NCI-H1092 treated with DMSO at 0.1 percent for 48 hours (cell line): ENCODE measurements around the gene OVOL3.
"Not testable (repeated sequence)": the region's sequence is repeated elsewhere in the genome, so short reads cannot be mapped to it uniquely, and the experiment has no call there.

ENCODE experiments used
- DNase-seq: peaks from one replicate; lab custom pipeline; 2025; lab: John Stamatoyannopoulos, UW

OVOL3 gene

DNA sequence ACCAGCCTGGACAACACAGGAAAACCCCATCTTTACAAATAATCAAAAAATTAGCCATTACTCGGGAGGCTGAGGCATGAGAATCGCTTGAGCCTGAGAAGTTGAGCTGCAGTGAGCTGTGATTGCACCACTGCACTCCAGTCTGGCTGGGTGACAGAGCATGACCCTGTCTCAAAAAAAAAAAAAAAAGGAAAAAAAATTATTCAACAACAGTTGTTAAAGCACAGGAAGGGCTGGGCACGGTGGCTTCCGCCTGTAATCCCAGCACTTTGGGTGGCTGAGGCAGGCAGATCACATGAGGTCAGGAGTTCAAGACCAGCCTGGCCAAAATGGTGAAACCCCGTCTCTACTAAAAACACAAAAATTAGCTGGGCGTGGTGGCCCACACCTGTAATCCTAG lies 20.3 kb downstream of the OVOL3 start:
- DNase-seq = not testable (repeated sequence)

GRCh38 chr19:36134867-36135266 lies 23.9 kb downstream of the OVOL3 start:
- DNase-seq = not testable (repeated sequence)

DNA sequence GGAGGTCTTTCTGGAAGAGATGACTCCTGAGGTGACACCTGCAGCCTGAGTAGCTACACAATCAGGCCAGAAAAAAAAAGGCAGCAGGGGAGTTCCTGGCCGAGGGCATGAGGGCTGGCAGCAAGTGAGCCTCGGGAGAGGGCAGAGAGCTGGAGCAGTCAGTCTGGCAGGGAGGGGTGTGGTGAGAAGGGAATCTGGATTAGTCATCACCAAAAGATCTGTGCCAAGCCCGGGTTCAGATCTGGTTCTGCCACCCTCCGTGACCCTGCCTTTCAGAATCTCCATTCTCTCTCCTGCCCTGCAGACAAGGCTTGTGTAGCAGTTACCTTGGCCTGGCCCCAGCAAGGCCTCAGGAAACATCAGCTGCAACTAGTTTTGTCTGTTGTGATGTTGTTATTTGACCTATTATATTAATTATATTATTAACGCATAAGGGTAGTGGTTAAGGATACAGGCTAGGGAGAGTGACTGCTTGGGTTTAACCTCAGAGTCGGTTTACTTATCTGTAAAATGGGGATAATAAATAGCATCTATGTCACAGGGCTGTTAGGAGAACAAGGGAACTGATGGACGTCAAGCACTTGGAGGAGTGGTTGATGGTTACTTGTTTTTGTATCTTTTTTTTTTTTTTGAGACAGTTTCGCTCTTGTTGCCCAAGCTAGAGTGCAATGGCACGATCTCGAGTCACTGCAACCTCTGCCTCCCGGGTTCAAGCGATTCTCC lies 26.2 kb downstream of the OVOL3 start:
- peak; percentile 42 for DNase-seq

GRCh38 chr19:36139120-36139472 lies 28.2 kb downstream of the OVOL3 start:
- no peak for DNase-seq

DNA sequence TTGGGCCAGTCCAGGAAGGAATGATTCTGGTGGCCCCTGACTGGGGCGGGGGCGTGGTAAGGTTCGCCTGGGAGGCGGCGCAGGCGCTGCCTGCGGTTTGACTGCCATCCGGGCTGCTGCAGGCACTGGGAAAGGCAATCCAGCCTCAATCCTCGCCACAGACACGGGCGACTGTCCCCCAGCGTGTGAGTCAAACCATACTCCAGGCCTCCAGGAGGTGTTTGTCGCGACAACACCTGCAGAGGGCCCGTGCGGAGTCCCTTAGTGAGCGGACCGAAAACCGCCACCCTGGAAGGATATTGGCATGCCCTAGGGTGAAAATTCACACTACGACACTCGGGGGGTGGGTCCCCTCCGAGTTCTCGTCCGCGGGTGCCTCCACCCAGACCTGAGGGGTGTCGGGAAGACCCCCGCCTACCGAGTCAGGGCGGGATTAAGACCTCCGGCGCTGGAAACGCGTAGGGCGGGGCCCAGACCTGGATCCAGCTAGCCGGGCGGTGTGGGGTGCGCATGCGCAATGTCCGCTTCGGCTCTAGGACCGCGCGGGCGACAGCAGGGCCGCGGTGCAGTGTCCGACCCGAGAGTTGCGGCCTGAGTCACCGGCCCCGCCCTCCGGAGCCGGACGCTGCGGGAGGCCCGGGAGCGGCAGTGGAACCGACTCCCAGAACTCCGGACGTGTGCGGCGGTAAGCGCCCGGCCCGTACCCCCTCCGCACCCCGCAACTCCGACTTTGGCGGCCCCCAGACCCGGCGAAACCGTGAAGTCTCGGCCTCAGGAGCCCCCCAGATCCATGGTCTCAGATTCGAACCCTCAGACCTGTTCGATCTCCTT lies 28.7 kb downstream of the OVOL3 start, which contains the start of gene CAPNS1:
TSS of gene CAPNS1 (plus strand) at position 594 of the 831 bp plus-strand sequence. CDS start 946 bp downstream, outside the sequence.
- DNase-seq = peak; percentile 86

DNA sequence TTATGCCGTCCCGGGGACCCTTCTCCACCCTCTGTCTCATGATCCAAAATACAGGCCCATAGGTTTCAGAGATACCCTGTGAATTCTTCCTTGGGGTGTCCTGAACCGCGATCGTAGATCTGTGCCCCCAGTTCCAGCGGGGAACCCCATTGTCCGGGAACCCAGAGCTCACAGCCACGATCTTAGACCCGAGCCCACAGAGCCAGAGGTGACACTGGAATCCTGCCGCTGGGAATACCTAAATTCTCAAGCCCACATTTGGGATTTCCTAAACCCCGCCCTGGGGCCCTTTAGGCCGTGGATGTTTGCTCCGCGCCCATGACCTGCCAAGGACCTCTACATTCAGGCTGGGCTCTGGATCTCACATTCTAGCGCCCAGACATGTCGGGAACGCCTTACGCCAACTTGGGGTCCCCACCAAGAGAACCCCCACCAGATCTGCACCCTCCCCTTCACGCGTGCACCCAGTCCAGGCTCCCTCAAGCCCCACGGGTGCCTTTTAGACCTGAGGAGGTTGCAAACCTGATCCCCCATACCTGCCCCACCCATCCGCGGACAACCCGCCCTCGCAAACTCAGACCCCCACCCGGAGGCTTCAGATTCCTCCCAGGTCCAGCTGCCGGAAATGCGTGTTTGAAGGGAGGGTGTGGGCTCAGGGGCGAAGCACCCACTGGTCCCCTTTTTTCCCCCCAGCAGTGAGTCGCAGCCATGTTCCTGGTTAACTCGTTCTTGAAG lies 29.5 kb downstream of the OVOL3 start:
- DNase-seq = peak; percentile 70

- peak; percentile 70 for DNase-seq
These were observed 30.3 kb downstream of the OVOL3 start for GRCh38 chr19:36141039-36141927.

- no peak for DNase-seq
These were observed 31.1 kb downstream of the OVOL3 start for GRCh38 chr19:36142046-36142445.

GRCh38 chr19:36142496-36142895 lies 31.6 kb downstream of the OVOL3 start:
- DNase-seq = no peak

GRCh38 chr19:36144624-36145023 lies 33.7 kb downstream of the OVOL3 start:
- DNase-seq = no peak

DNA sequence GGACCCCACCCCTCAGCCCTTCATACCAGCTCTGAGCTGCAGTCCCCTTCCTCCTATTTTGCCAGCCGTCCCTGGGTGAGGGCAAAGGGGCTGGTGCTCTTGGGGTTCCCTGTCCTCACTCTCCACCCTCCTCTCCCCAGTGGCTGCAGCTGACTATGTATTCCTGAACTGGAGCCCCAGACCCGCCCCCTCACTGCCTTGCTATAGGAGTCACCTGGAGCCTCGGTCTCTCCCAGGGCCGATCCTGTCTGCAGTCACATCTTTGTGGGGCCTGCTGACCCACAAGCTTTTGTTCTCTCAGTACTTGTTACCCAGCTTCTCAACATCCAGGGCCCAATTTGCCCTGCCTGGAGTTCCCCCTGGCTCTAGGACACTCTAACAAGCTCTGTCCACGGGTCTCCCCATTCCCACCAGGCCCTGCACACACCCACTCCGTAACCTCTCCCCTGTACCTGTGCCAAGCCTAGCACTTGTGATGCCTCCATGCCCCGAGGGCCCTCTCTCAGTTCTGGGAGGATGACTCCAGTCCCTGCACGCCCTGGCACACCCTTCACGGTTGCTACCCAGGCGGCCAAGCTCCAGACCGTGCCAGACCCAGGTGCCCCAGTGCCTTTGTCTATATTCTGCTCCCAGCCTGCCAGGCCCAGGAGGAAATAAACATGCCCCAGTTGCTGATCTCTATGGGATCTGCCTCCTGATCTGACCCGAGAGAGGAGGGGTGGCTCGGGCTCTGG lies 38.9 kb downstream of the OVOL3 start:
- DNase-seq = no peak

DNA sequence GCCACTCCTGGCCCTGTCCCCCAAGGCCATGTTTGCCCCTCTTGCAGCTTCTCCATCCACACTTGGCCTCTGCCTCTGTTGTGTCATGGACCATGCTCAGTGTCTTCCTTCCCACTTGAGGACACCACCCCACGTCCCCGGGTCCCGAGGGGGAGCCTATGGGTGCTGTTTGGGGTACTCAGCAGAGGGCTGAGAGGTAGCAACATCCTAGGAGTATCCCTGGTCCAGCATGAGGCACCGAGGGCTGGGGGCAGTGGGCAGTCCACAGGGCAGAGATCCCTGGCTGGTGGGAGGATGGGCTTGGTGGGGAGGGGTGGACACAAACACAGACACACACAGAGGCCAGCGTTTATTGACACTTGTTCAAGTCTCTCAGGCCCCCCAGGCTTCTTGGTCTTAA lies 39.6 kb downstream of the OVOL3 start:
- no peak for DNase-seq

- no peak for DNase-seq
These were observed 40.4 kb downstream of the OVOL3 start for GRCh38 chr19:36151144-36152018.

- no peak for DNase-seq
These were observed 41.0 kb downstream of the OVOL3 start for GRCh38 chr19:36152019-36152351.

GRCh38 chr19:36152352-36153091 lies 41.6 kb downstream of the OVOL3 start, which contains the start of gene COX7A1:
TSS of gene COX7A1 (minus strand) at chr19:36152447. CDS start at chr19:36152407, 40 bp downstream.
- DNase-seq = no peak

- DNase-seq = no peak
These were observed 42.2 kb downstream of the OVOL3 start for GRCh38 chr19:36153126-36153525.

DNA sequence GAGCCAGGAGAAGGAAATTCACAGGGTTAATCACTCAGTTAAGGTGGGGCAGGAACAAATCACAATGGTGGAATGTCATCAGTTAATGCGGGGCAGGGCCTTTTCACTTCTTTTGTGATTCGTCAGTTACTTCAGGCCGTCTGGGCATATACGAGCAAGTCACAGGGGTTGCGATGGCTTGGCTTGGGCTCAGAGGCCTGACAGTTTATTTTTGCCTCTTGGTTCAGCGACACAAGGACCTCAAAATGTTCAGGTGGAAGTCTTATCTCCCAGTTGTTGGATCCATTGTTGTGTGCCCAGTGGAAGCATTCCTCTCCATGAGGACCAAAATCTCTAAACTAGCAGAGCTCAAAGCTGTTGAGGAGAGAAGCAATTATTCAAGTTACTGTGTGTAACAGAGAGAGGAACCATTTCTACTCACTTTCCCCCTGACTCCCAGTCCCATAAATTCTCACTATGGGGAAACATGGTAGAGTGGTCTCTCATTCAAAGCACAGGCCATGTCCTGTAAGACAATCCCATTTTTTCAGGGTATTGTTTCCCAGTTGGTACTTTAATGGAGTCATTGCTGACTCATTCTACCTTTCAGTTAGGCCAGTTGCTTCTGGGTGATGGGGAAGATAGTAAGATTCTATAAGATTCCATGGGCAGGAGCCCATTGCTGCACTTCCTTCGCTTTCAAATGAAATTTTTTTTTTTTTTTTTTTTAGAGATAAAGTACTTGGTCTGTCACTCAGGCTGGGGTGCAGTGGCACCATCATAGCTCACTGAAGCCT lies 50.1 kb downstream of the OVOL3 start:
- DNase-seq = no peak
